Measurements from ENCODE around the gene ERVW-1. TPM values are rescaled to one million over a fixed set of nuclear protein-coding genes. Genes with fewer than 3 reads are reported as not detected.
"Not testable (repeated sequence)": the region's sequence is repeated elsewhere in the genome, so short reads cannot be mapped to it uniquely, and the experiment has no call there.

ERVW-1 gene
- total RNA-seq (2013) = not detected
- polyA plus RNA-seq (not detected), polyA minus RNA-seq (not detected in 2 replicates), total RNA-seq (0 to 1.8 (median 0) reads per million in 11 experiments)

GRCh38 chr7:92477681-92478080 is at the start of gene ERVW-1:
ERVW-1 (minus strand) TSS chr7:92477946; CDS start chr7:92470381, 7,565 bp downstream.
- H4K20me1 ChIP-seq (ENCODE audit: insufficient read depth, low read length); H3K9ac ChIP-seq (ENCODE audit: insufficient read depth, low read length, poor library complexity, severe bottlenecking); H3K4me1 ChIP-seq (ENCODE audit: control insufficient read depth in 1 of 2, insufficient read depth in 2 of 2, low read length in 2 of 2); DNase-seq; H3K4me3 Mint-ChIP-seq; H3K4me2 ChIP-seq (replicated peaks; ENCODE audit: extremely low read depth, low read length, poor library complexity, severe bottlenecking); H3K9me3 Mint-ChIP-seq; H3K27me3 Mint-ChIP-seq (ENCODE audit: low read depth in 3 of 3); H3K79me2 ChIP-seq (ENCODE audit: insufficient read depth, low read length); H3K27me3 ChIP-seq (ENCODE audit: control insufficient read depth in 2 of 2, insufficient read depth in 2 of 2, low read length in 2 of 2); H3K36me3 ChIP-seq (replicated peaks in 1 of 2; ENCODE audit: control insufficient read depth in 1 of 2, insufficient read depth in 2 of 2, low read length in 2 of 2); intact Hi-C loops (cut with micrococcal nuclease); H3K4me1 Mint-ChIP-seq; H2AFZ ChIP-seq (ENCODE audit: insufficient read depth, low read depth, low read length, poor library complexity, severe bottlenecking); H3K27ac ChIP-seq (ENCODE audit: low read depth in 1 of 2, low read length in 2 of 2); H3K4me3 ChIP-seq (replicated peaks in 1 of 3; ENCODE audit: low read depth in 2 of 3, low read length in 3 of 3); H3K9me3 ChIP-seq (replicated peaks in 1 of 2; ENCODE audit: control insufficient read depth in 1 of 2, insufficient read depth in 1 of 2, low read length in 2 of 2): not testable (repeated sequence)
- peak within 1 kb of the TSS in 1 of 7 donors; percentile 70 for H3K27ac Mint-ChIP-seq
- peaks cover 13 to 20% of the 10 kb centered on the region in 2 donors for H3K36me3 Mint-ChIP-seq
- 98% methylated on average over 9 of the region's 11 CpGs for WGBS (ENCODE audit: insufficient coverage)

- H3K4me3 Mint-ChIP-seq = no peak overlapping the region
- peaks cover 13% of the 10 kb centered on the region for H3K4me1 Mint-ChIP-seq
- Histone ChIP-seq H3K9ac (ENCODE audit: insufficient read depth, low read length, poor library complexity, severe bottlenecking) (no peak overlapping the region), H3K9me3 (replicated peaks in 1 of 2; ENCODE audit: control insufficient read depth in 1 of 2, insufficient read depth in 1 of 2, low read length in 2 of 2) (no peaks in the 10 kb centered on the region), H3K27ac (ENCODE audit: low read depth in 1 of 2, low read length in 2 of 2) (no peak overlapping the region), H3K27me3 (ENCODE audit: control insufficient read depth in 2 of 2, insufficient read depth in 2 of 2, low read length in 2 of 2) (no peaks in the 10 kb centered on the region), H3K4me2 (replicated peaks; ENCODE audit: extremely low read depth, low read length, poor library complexity, severe bottlenecking) (no peak overlapping the region), H3K4me1 (ENCODE audit: control insufficient read depth in 1 of 2, insufficient read depth in 2 of 2, low read length in 2 of 2) (peaks cover 9 to 12% of the 10 kb centered on the region in 2 donors), H3K36me3 (replicated peaks in 1 of 2; ENCODE audit: control insufficient read depth in 1 of 2, insufficient read depth in 2 of 2, low read length in 2 of 2) (peaks cover under 1 to 3% of the 10 kb centered on the region in 2 donors), H3K4me3 (replicated peaks in 1 of 3; ENCODE audit: low read depth in 2 of 3, low read length in 3 of 3) (no peak overlapping the region), H4K20me1 (ENCODE audit: insufficient read depth, low read length) (no peaks in the 10 kb centered on the region), H2AFZ (ENCODE audit: insufficient read depth, low read depth, low read length, poor library complexity, severe bottlenecking) (no peak overlapping the region), H3K79me2 (ENCODE audit: insufficient read depth, low read length) (peaks cover 8% of the 10 kb centered on the region)
- no peaks in the 10 kb centered on the region for H3K27me3 Mint-ChIP-seq (ENCODE audit: low read depth in 3 of 3)
- WGBS (ENCODE audit: insufficient coverage) = no CpG with 5 or more reads among the region's 2 CpGs
- intact Hi-C loops (cut with micrococcal nuclease) = loop anchor here (10.0 kb wide), 2 partner anchors 278 to 702 kb away; partner anchors contain the start of genes ANKIB1 (in 1 of the 2), HEPACAM2 (in 1 of the 2) and KRIT1 (in 1 of the 2)
- peak overlapping the region in 1 of 7 donors; percentile 58 for H3K27ac Mint-ChIP-seq
- DNase-seq = no peak
- no peaks in the 10 kb centered on the region for H3K9me3 Mint-ChIP-seq
- H3K36me3 Mint-ChIP-seq = peaks cover 0 to 3% of the 10 kb centered on the region in 2 donors
- no peak for TF ChIP-seq CTCF (IDR thresholded peaks at IDR 0.05)
Observed at GRCh38 chr7:92523110-92523509, 45.4 kb upstream of the ERVW-1 start.

Data from CD14-positive monocyte (primary cell).